Caco-2 (cell line): ENCODE data around the gene FBXL16. TPM values are rescaled to one million over a fixed set of nuclear protein-coding genes. Genes with fewer than 3 reads are reported as not detected.

Experiments
- BruUV-seq: library from RNA; stranded (reverse); fragments of 400-500 nt; replicated peaks from 2 replicates; lab custom pipeline; 2021; lab: Mats Ljungman, UMichigan
- CTCF ChIA-PET: fragments of 300-600 bp; sonication (Branson Sonifier 250); formaldehyde crosslinking; loops from one replicate; lab custom pipeline; 2022; ENCODE audit warnings: antibody characterized with exemption; lab: Charles Lee
- POLR2A ChIA-PET: fragments of 300-600 bp; sonication (Branson Sonifier 250); formaldehyde crosslinking; loops from one replicate; lab custom pipeline; 2022; ENCODE audit warnings: antibody characterized with exemption; lab: Charles Lee
- DNase-seq, 2 experiments: peaks; one replicate each; pipeline versions ENCODE4 v3.0.0 to v3.0.0-alpha.2; 2020 to 2022
- H3K27me3 ChIP-seq: replicated peaks from 2 replicates; pipeline ENCODE4 v1.6.0; 2011; ENCODE audit warnings: low read length; ENCODE audit not compliant: control insufficient read depth, insufficient read depth
- H3K36me3 ChIP-seq: 2 replicates; pipeline ENCODE4 v1.5.1; 2011; ENCODE audit warnings: low read length; ENCODE audit not compliant: control insufficient read depth, insufficient read depth
- H3K4me1 ChIP-seq: fragments of 250-450 bp; sonication (Bioruptor Pico); 2 replicates; pipeline ENCODE4 v1.5.1; 2020; ENCODE audit warnings: mild to moderate bottlenecking
- H3K4me3 ChIP-seq: 2 replicates; pipeline ENCODE4 v1.5.1; 2011; ENCODE audit warnings: low read depth, mild to moderate bottlenecking, control low read depth, low read length
- H3K9me3 ChIP-seq: fragments of 250-450 bp; sonication (Bioruptor Pico); 2 replicates; pipeline ENCODE4 v1.5.1; 2020; ENCODE audit warnings: mild to moderate bottlenecking, moderate library complexity
- H3K27ac Mint-ChIP-seq: one replicate; pipeline ENCODE4 v1.8.0; 2022; ENCODE audit warnings: mixed read lengths; ENCODE audit not compliant: unreplicated experiment
- H3K27me3 Mint-ChIP-seq: one replicate; pipeline ENCODE4 v1.8.0; 2022; ENCODE audit warnings: mixed read lengths; ENCODE audit not compliant: insufficient read depth, unreplicated experiment
- H3K36me3 Mint-ChIP-seq: one replicate; pipeline ENCODE4 v1.8.0; 2022; ENCODE audit warnings: mild to moderate bottlenecking, mixed read lengths; ENCODE audit not compliant: insufficient read depth, unreplicated experiment
- H3K4me1 Mint-ChIP-seq: one replicate; pipeline ENCODE4 v1.8.0; 2022; ENCODE audit warnings: low read depth, mixed read lengths; ENCODE audit not compliant: unreplicated experiment
- H3K4me3 Mint-ChIP-seq: one replicate; pipeline ENCODE4 v1.8.0; 2022; ENCODE audit warnings: mild to moderate bottlenecking, moderate library complexity, mixed read lengths; ENCODE audit not compliant: unreplicated experiment
- H3K9me3 Mint-ChIP-seq: one replicate; pipeline ENCODE4 v1.8.0; 2022; ENCODE audit warnings: mixed read lengths; ENCODE audit not compliant: unreplicated experiment
- CTCF ChIP-seq, 2 experiments: fragments of 200-600 bp in 1 of 2; IDR thresholded peaks; 1 replicate in 1 of 2; 2 replicates in 1 of 2; pipeline versions ENCODE4 v1.5.1 to v1.8.0; 2011 to 2022; ENCODE audit warnings: antibody characterized with exemption in 1 of 2, control low read depth in 1 of 2, inconsistent platforms in 1 of 2, low read depth in 1 of 2, low read length in 1 of 2, mild to moderate bottlenecking in 1 of 2, moderate library complexity in 1 of 2; ENCODE audit not compliant: insufficient read depth in 1 of 2, severe bottlenecking in 1 of 2, unreplicated experiment in 1 of 2
- intact Hi-C: fragments of 100-400 bp; cut with micrococcal nuclease; formaldehyde crosslinking; loops from one replicate; pipeline ENCODE4 v1.10.0; 2022; ENCODE audit not compliant: unreplicated experiment
- total RNA-seq: library from RNA; stranded (reverse); gene quantifications from 2 replicates; pipeline ENCODE4 v1.2.3, GENCODE V29; 2022

Gene FBXL16
- total RNA-seq, 1 experiment from 2014 or later: 10.5 TPM

DNA sequence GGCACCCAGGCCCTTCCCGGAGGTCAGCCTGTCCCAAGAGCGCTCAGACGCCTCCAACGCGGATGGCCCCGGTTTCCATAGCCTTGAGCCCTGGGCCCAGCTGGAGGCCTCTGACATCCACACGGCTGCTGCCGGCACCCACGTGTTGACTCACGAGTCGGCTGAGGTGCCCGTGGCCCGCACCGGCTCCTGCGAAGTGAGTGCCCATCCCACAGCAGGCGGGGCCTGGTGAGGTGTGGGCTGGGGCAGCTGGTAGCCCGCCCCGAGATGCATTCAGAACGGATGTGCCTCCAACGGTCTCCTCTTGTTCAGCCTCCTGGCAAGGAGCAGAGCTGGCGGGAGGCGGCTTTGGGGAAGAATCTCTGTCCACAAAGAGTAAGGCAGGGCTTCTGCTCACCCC lies 53.8 kb downstream of the FBXL16 start:
- H3K27ac Mint-ChIP-seq: no peak overlapping the region
- no peaks in the 10 kb centered on the region for H3K27me3 ChIP-seq
- no peak for DNase-seq
- CTCF ChIA-PET: no interaction called here
- POLR2A ChIA-PET: no interaction called here
- no TSS peak for BruUV-seq
- H3K36me3 ChIP-seq: no peaks in the 10 kb centered on the region; the same call in 1 of the 2 replicates
- H3K27me3 Mint-ChIP-seq: no peaks in the 10 kb centered on the region
- intact Hi-C loops: no loop called here
- H3K9me3 ChIP-seq: no peaks in the 10 kb centered on the region
- no peak overlapping the region for H3K4me3 ChIP-seq
- peaks cover 13% of the 10 kb centered on the region for H3K4me1 ChIP-seq
- H3K4me1 Mint-ChIP-seq: no peaks in the 10 kb centered on the region
- no peak for TF ChIP-seq CTCF (IDR thresholded peaks at IDR 0.05; ENCODE audit: insufficient read depth in 1 of 2, low read depth in 1 of 2, low read length in 1 of 2, severe bottlenecking in 1 of 2, unreplicated experiment in 1 of 2)
- no peak overlapping the region for H3K4me3 Mint-ChIP-seq
- no peaks in the 10 kb centered on the region for H3K9me3 Mint-ChIP-seq
- peaks cover 7% of the 10 kb centered on the region for H3K36me3 Mint-ChIP-seq

DNA sequence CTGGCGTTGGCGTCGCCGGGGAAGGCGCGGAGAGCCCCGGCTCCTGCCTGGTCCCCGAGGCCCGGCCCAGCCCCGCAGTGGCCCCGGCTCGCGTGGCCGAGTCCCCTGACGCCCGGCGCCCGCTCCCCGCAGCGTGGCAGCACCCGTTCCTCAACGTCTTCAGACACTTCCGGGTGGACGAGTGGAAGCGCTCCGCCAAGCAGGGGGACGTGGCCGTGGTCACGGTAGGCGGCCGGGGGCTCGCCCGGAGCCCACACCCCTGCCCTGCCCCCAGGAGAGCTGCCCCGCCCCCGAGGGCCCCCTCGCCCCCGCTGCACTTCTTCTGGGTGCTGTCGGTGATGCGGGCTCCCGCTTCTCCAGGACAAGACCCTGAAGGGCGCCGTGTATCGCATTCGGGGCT lies 56.0 kb downstream of the FBXL16 start:
- Mint-ChIP-seq H3K36me3 (peaks cover 21% of the 10 kb centered on the region), H3K9me3 (no peaks in the 10 kb centered on the region), H3K27me3 (no peaks in the 10 kb centered on the region), H3K4me3 (peak overlapping the region; percentile 71), H3K4me1 (no peaks in the 10 kb centered on the region), H3K27ac (no peak overlapping the region)
- TF ChIP-seq CTCF (IDR thresholded peaks at IDR 0.05; ENCODE audit: insufficient read depth in 1 of 2, low read depth in 1 of 2, low read length in 1 of 2, severe bottlenecking in 1 of 2, unreplicated experiment in 1 of 2): no peak
- no peaks in the 10 kb centered on the region for H3K9me3 ChIP-seq
- BruUV-seq: no TSS peak
- no peaks in the 10 kb centered on the region; the same call in 1 of the 2 replicates for H3K36me3 ChIP-seq
- intact Hi-C loops: no loop called here
- CTCF ChIA-PET: no interaction called here
- H3K27me3 ChIP-seq: no peaks in the 10 kb centered on the region
- no peak for DNase-seq
- POLR2A ChIA-PET: interaction anchor here (1.0 to 1.7 kb wide), 2 partner anchors 13 to 56 kb away, joined by 4 to 5 read pairs; partner anchors contain the start of gene METTL26
- peak overlapping the region; percentile 69 for H3K4me3 ChIP-seq
- H3K4me1 ChIP-seq: peaks cover 13% of the 10 kb centered on the region

- H3K27ac Mint-ChIP-seq: peak within 1 kb of the TSS; percentile 80
Observed at GRCh38 chr16:648781-649589, 56.6 kb downstream of the FBXL16 start, which contains the start of gene WDR90. Gene WDR90, plus strand, starts transcription at chr16:649365. Its CDS starts 52 bp downstream, at chr16:649417.

More at GRCh38 chr16:648781-649589, 56.6 kb downstream of the FBXL16 start, which contains the start of gene WDR90:
- intact Hi-C loops: no loop called here
- H3K4me1 Mint-ChIP-seq: no peaks in the 10 kb centered on the region
- H3K9me3 ChIP-seq: no peaks in the 10 kb centered on the region
- TSS peak; percentile 64 for BruUV-seq
- peaks cover 25% of the 10 kb centered on the region for H3K36me3 Mint-ChIP-seq
- no peaks in the 10 kb centered on the region for H3K9me3 Mint-ChIP-seq
- no peaks in the 10 kb centered on the region; the same call in 1 of the 2 replicates for H3K36me3 ChIP-seq
- H3K4me3 Mint-ChIP-seq: peak within 1 kb of the TSS; percentile 72
- ChIA-PET CTCF (no interaction called here), POLR2A (interaction anchor here (1.0 to 1.7 kb wide), 2 partner anchors 13 to 56 kb away, joined by 4 to 5 read pairs; partner anchors contain the start of gene METTL26)
- DNase-seq: peak; percentile 93 to 94
- H3K27me3 ChIP-seq: no peaks in the 10 kb centered on the region
- H3K27me3 Mint-ChIP-seq: no peaks in the 10 kb centered on the region
- peak within 1 kb of the TSS; percentile 69 for H3K4me3 ChIP-seq
- no peak for TF ChIP-seq CTCF (IDR thresholded peaks at IDR 0.05; ENCODE audit: insufficient read depth in 1 of 2, low read depth in 1 of 2, low read length in 1 of 2, severe bottlenecking in 1 of 2, unreplicated experiment in 1 of 2)
- peaks cover 13% of the 10 kb centered on the region for H3K4me1 ChIP-seq
